GM10266 (cell line): ENCODE data around the gene MYO5A.
"Not testable (repeated sequence)": the region's sequence is repeated elsewhere in the genome, so short reads cannot be mapped to it uniquely, and the experiment has no call there.

Source experiments
- DNase-seq: peaks from one replicate; pipeline ENCODE4 v3.0.0; 2012; ENCODE audit errors: extremely low spot score
- TF ChIP-seq, protein P1 (sequence below): IDR thresholded peaks from 2 replicates; pipeline ENCODE4 v1.5.1; 2012; ENCODE audit warnings: mild to moderate bottlenecking, low read depth; ENCODE audit not compliant: control insufficient read depth, insufficient read depth; ENCODE audit errors: missing control alignments

MYO5A gene

DNA sequence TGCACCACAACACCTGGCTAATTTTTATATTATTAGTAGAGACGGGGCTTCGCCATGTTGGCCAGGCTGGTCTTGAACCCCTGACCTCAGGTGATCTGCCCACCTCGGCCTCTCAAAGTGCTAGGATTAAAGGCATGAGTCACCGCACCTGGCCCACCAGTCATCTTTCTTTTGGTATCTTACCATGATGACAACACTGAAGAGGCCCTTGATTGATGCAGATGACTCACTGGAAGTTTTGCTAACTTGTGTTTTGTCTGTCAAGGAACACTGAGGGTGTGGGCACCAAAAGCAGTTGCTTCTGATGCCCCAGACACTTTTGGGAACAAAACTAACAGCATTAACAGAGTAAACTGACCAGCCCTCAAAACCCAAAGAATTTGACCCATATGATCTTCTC lies 88.3 kb downstream of the MYO5A start:
- TF ChIP-seq, protein P1, sequence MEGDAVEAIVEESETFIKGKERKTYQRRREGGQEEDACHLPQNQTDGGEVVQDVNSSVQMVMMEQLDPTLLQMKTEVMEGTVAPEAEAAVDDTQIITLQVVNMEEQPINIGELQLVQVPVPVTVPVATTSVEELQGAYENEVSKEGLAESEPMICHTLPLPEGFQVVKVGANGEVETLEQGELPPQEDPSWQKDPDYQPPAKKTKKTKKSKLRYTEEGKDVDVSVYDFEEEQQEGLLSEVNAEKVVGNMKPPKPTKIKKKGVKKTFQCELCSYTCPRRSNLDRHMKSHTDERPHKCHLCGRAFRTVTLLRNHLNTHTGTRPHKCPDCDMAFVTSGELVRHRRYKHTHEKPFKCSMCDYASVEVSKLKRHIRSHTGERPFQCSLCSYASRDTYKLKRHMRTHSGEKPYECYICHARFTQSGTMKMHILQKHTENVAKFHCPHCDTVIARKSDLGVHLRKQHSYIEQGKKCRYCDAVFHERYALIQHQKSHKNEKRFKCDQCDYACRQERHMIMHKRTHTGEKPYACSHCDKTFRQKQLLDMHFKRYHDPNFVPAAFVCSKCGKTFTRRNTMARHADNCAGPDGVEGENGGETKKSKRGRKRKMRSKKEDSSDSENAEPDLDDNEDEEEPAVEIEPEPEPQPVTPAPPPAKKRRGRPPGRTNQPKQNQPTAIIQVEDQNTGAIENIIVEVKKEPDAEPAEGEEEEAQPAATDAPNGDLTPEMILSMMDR: no peak
- no peak for DNase-seq

GRCh38 chr15:52439470-52439869 lies 89.2 kb downstream of the MYO5A start:
- no peak for DNase-seq
- TF ChIP-seq, protein P1: no peak

DNA sequence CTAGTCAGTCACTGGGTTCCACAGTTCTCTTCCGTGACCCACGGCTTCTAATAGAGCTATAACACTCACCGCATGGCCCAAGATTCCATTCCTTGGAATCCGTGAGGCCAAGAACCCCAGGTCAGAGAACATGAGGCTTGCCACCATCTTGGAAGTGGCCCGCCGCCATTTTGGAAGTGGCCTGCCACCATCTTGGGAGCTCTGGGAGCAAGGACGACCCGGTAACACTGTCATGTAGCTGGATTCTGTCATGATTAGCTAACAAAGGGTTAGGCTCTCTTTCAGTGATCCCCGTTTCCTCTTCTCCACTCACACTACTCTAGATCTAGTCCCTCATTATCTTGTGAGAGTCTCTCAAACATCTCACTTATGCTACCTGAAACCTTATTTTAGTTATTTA lies 89.6 kb downstream of the MYO5A start:
- DNase-seq: not testable (repeated sequence)

DNA sequence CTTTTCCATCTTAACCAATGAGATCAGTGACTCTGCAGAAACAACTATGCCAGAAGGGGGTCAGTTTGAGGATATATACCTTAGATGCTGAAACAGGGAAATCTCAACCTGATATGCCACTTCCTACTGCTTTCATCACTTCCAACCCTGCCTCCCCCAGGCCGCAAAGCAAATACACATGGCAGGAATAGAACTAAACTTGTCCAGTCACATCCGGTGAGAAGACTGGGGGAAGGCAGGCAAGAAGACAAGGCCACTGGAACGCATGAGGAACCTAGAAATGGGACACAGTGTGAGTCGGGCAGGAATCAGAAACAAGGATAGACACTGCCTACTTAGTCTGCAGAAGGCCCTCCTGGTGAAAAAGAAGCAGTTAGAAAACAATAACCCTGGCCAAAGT lies 90.6 kb downstream of the MYO5A start:
- no peak for DNase-seq
- TF ChIP-seq, protein P1: no peak

- TF ChIP-seq, protein P1: no peak
- no peak for DNase-seq
These were observed 91.0 kb downstream of the MYO5A start for GRCh38 chr15:52437646-52438045.

DNA sequence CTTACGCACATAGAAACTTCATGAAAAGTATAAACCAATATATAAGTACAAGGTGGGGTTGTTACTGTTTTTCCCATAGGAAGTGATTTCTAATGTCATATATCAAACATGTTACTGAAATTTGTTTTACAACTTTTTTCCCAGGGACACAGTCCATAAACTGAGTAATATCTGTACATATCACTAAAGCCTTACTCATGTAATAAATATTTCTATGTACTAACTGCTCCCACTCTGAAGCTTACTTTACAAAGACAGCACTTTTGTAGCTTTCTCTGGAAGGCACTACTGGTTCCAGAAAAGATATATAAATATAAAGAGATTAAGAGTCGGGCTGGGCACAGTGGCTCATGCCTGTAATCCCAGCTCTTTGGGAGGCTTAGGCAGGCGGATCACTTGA lies 91.7 kb downstream of the MYO5A start:
- no peak for DNase-seq

DNA sequence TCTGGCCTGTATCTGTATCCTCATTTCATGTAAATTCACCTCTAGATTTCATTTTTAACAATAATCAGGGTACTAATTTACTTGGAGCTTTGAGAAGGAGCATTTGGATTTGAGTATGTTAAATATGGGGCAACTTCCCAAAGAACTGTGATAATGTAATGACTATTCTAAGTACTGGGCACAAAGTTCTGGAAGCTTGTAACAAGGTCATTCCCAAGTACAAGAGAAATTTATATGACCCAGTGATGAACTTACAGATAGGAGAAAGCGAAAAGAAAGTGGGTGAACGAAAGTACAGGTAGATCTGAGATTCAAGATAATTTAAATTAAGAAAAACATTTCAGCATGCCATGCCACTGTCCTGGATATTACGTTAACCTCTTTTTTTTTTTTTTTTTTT lies 93.8 kb downstream of the MYO5A start:
- DNase-seq: no peak
- TF ChIP-seq, protein P1: no peak

More for the DNA sequence above, 91.7 kb downstream of the MYO5A start:
- TF ChIP-seq, protein P1: no peak

DNA sequence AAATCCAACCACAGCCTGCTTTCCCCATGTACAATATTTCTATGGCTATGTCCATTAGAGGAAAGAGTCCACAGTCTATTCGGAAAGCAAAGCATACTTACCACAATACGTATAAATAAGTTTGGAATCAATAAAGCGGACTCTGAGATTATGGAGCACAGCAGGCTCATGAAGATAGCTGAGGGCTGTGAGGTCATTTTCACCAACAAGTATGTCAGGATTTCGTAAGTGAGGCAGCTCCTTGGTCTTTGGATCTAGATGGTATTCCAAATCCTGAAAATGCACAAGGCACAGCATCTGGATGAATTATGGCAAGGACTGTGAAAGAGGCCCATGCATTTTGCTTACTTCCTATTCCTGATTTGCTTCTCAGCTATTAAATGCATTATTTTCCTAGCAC lies 100.4 kb downstream of the MYO5A start:
- TF ChIP-seq, protein P1: no peak
- no peak for DNase-seq
